Skeletal muscle tissue (tissue), 4 donors: ENCODE measurements around the gene HHIP. TPM values are rescaled to one million over a fixed set of nuclear protein-coding genes. Genes with fewer than 3 reads are reported as not detected.

Experiments used
- H3K27ac ChIP-seq: one replicate; pipeline ENCODE4 v1.7.0; 2013; ENCODE audit warnings: mild to moderate bottlenecking, low read depth, low read length, inconsistent platforms
- H3K27me3 ChIP-seq, 3 donors: one replicate each; pipeline ENCODE4 v1.7.0; 2013; ENCODE audit warnings: low read length in 3 of 3; ENCODE audit not compliant: control insufficient read depth in 3 of 3, insufficient read depth in 3 of 3
- H3K36me3 ChIP-seq, 3 donors: one replicate each; pipeline ENCODE4 v1.7.0; 2013; ENCODE audit warnings: low read length in 3 of 3; ENCODE audit not compliant: control insufficient read depth in 3 of 3, insufficient read depth in 3 of 3
- H3K4me1 ChIP-seq, 3 donors: one replicate each; pipeline ENCODE4 v1.7.0; 2013; ENCODE audit warnings: low read length in 3 of 3, mild to moderate bottlenecking in 3 of 3; ENCODE audit not compliant: control insufficient read depth in 3 of 3, insufficient read depth in 3 of 3
- H3K4me3 ChIP-seq, 3 donors: one replicate each; pipeline ENCODE4 v1.7.0; 2013; ENCODE audit warnings: low read length in 3 of 3
- H3K9ac ChIP-seq, 3 donors: one replicate each; pipeline ENCODE4 v1.7.0; 2013; ENCODE audit warnings: low read length in 3 of 3, mild to moderate bottlenecking in 3 of 3, moderate library complexity in 2 of 3, low read depth in 1 of 3
- H3K9me3 ChIP-seq, 3 donors: one replicate each; pipeline ENCODE4 v1.7.0; 2013; ENCODE audit warnings: low read length in 3 of 3; ENCODE audit not compliant: control insufficient read depth in 3 of 3
- total RNA-seq: library from RNA; depleted of rRNA; stranded (reverse); fragments of >200 nt; gene quantifications from one replicate; pipeline ENCODE4 v1.2.3, GENCODE V29; 2014
- donor health status: Osteomylitis.

Gene HHIP, protein sequence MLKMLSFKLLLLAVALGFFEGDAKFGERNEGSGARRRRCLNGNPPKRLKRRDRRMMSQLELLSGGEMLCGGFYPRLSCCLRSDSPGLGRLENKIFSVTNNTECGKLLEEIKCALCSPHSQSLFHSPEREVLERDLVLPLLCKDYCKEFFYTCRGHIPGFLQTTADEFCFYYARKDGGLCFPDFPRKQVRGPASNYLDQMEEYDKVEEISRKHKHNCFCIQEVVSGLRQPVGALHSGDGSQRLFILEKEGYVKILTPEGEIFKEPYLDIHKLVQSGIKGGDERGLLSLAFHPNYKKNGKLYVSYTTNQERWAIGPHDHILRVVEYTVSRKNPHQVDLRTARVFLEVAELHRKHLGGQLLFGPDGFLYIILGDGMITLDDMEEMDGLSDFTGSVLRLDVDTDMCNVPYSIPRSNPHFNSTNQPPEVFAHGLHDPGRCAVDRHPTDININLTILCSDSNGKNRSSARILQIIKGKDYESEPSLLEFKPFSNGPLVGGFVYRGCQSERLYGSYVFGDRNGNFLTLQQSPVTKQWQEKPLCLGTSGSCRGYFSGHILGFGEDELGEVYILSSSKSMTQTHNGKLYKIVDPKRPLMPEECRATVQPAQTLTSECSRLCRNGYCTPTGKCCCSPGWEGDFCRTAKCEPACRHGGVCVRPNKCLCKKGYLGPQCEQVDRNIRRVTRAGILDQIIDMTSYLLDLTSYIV
- total RNA-seq, result 8.4 TPM

DNA sequence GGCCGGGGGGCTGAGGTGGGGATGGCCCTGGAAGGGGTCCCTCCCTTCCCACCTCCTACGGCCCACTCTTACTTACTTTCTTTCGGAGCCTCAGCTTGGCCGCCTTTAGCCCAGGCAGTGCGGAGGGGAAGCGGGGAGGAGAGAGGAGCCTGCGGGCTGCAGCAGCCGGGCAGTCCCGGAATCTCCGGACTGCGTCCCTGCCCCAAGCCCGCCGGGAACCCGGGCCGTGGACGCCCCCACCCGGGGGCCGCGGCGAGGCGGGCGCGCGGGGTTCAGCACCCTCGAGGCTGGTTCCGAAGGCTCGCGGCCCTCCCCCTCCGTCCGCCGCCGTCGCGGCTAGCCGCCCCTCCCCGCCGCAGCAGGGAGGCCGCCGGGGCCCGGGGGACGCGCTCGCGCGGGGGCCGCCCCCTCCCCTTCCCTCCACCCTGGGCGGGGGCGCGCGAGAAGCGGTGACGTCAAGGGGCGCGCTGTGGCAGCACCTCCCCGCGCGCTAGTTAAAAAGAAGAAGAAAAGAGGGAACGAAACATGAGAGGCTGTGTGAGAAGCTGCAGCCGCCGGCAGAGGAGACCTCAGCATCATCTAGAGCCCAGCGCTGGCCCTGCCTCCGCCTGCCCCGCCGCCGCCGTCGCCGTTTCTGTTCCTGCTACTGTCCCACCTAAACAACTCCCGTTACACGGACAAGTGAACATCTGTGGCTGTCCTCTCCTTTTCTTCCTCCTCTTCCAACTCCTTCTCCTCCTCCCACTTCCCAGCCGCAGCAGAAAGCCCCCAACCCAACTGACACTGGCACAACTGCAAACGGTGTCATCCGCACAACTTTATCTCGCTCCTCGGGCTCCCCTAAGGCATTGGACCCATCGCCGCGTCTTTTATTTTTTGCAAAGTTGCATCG, at the start of gene HHIP:
Gene HHIP, plus strand, starts transcription at position 526 of the 892 bp plus-strand sequence. CDS start 520 bp downstream, outside the sequence.
- Histone ChIP-seq H3K4me3 (peak within 1 kb of the TSS; percentile 56 to 63 (median 61)), H3K9ac (no peak within 1 kb of the TSS), H3K9me3 (no peaks in the 10 kb centered on the region), H3K27ac (no peak within 1 kb of the TSS), H3K4me1 (peaks cover 8 to 12% (median 11%) of the 10 kb centered on the region in 3 donors), H3K36me3 (no peaks in the 10 kb centered on the region), H3K27me3 (peaks cover 30 to 31% (median 31%) of the 10 kb centered on the region in 3 donors)

- Histone ChIP-seq H3K27me3 (no peaks in the 10 kb centered on the region), H3K27ac (no peak overlapping the region), H3K4me1 (no peaks in the 10 kb centered on the region), H3K9me3 (no peaks in the 10 kb centered on the region), H3K36me3 (no peaks in the 10 kb centered on the region), H3K9ac (no peak overlapping the region), H3K4me3 (no peak overlapping the region)
These were observed 48.8 kb upstream of the HHIP start for GRCh38 chr4:144597171-144597570.

- no peaks in the 10 kb centered on the region for H3K4me1 ChIP-seq
- H3K4me3 ChIP-seq, result no peak overlapping the region
- no peak overlapping the region for H3K27ac ChIP-seq
- no peaks in the 10 kb centered on the region for H3K9me3 ChIP-seq
- H3K36me3 ChIP-seq, result no peaks in the 10 kb centered on the region
- H3K27me3 ChIP-seq, result no peaks in the 10 kb centered on the region
- no peak overlapping the region for H3K9ac ChIP-seq
These were observed 46.3 kb upstream of the HHIP start for GRCh38 chr4:144599621-144600020.

- no peak overlapping the region for H3K4me3 ChIP-seq
- no peaks in the 10 kb centered on the region for H3K4me1 ChIP-seq
- no peak overlapping the region for H3K27ac ChIP-seq
- no peak overlapping the region for H3K9ac ChIP-seq
- no peaks in the 10 kb centered on the region for H3K27me3 ChIP-seq
- H3K9me3 ChIP-seq, result no peaks in the 10 kb centered on the region
- H3K36me3 ChIP-seq, result no peaks in the 10 kb centered on the region
These were observed 34.1 kb upstream of the HHIP start for GRCh38 chr4:144611850-144612249.

DNA sequence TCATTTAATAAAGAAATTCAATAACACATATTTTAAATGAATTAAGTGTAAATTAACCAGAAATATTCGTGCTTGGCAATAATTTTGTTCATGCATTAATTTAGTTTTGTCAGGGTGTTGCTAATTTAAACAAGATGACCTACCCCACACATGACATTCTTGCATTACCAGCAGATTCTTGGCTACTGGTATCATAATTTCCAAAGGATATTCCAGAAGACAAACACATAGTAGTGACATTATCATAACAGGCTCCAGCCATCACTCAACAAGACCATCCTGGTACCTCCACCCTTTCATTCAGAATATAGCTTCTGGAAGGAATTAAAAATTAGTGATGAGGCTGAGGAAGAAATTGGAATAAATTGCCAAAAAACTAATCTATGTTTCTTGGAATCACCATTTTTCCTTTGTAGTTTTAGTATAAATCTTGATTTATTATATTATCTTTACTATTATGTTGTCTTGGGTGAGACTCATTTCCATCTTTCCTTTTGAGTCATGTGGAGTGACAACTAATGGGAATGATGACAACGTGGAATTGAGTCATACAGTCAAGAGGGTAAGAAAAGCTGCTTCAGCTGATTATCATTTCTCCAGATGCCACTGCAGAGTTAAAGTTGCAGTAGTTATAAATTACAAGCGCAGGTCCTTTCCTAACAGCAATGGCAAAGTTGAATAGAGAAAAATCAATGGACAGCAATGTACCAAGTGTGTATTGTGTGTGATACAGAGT, 30.9 kb upstream of the HHIP start:
- H3K36me3 ChIP-seq, result no peaks in the 10 kb centered on the region
- H3K27ac ChIP-seq, result no peak overlapping the region
- H3K4me3 ChIP-seq, result no peak overlapping the region
- no peaks in the 10 kb centered on the region for H3K4me1 ChIP-seq
- H3K9me3 ChIP-seq, result no peaks in the 10 kb centered on the region
- H3K27me3 ChIP-seq, result no peaks in the 10 kb centered on the region
- H3K9ac ChIP-seq, result no peak overlapping the region

DNA sequence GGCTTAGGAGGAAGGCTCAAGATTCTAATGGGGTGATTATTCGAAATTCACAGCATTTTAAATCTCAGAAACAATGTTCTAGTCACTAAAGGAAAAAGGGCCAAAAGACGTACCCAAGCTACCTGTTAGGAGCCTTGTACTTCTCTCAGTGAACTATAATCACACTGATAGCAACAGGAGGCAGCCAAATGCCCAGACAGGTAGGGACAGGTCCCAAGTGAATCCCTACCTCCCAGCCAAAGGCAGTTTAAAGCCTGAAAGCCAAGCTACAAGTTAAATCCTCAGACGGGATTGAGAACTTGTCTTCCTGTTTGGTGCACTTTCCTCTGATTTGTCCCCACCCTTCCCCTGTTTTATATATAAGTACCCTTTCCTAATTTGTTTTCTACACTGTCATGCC, 24.3 kb upstream of the HHIP start:
- Histone ChIP-seq H3K9me3 (no peaks in the 10 kb centered on the region), H3K9ac (no peak overlapping the region), H3K27ac (no peak overlapping the region), H3K36me3 (no peaks in the 10 kb centered on the region), H3K27me3 (no peaks in the 10 kb centered on the region), H3K4me1 (no peaks in the 10 kb centered on the region), H3K4me3 (no peak overlapping the region)

DNA sequence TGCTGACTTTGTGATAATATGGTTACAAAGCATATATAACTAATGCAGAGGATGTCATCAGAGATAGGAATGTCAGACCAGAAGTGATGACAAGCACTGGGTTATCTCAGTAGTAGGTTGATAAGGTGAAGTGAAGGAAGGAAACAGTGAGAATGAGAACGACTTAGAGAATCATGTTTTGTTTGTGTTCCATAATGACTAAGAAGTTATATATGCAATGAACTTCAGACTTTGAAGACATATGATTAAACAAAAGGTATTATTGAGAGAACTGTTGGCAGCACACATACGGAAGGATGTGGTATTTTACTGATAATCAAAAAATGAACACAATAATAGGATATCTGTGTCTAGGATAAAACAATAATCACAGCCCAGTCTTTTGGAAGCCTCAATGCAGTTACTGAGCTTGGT, 18.3 kb upstream of the HHIP start:
- H3K9me3 ChIP-seq, result no peaks in the 10 kb centered on the region
- no peak overlapping the region for H3K9ac ChIP-seq
- no peaks in the 10 kb centered on the region for H3K4me1 ChIP-seq
- H3K4me3 ChIP-seq, result no peak overlapping the region
- no peak overlapping the region for H3K27ac ChIP-seq
- H3K36me3 ChIP-seq, result no peaks in the 10 kb centered on the region
- H3K27me3 ChIP-seq, result no peaks in the 10 kb centered on the region

- Histone ChIP-seq H3K9me3 (no peaks in the 10 kb centered on the region), H3K36me3 (no peaks in the 10 kb centered on the region), H3K4me1 (no peaks in the 10 kb centered on the region), H3K9ac (no peak overlapping the region), H3K27me3 (no peaks in the 10 kb centered on the region), H3K4me3 (no peak overlapping the region), H3K27ac (no peak overlapping the region)
These were observed 12.7 kb upstream of the HHIP start for GRCh38 chr4:144633215-144633614.

GRCh38 chr4:144634978-144635747, 10.8 kb upstream of the HHIP start:
- no peaks in the 10 kb centered on the region for H3K9me3 ChIP-seq
- H3K36me3 ChIP-seq, result no peaks in the 10 kb centered on the region
- no peak overlapping the region for H3K4me3 ChIP-seq
- H3K27me3 ChIP-seq, result no peaks in the 10 kb centered on the region
- no peak overlapping the region for H3K27ac ChIP-seq
- H3K9ac ChIP-seq, result no peak overlapping the region
- no peaks in the 10 kb centered on the region for H3K4me1 ChIP-seq
